Endothelial cell of umbilical vein (primary cell): ENCODE data around the gene TOE1. TPM values are rescaled to one million over a fixed set of nuclear protein-coding genes. Genes with fewer than 3 reads are reported as not detected.

Source experiments
- BruUV-seq: library from RNA; stranded (reverse); fragments of 400-500 nt; replicated peaks from 2 replicates; lab custom pipeline; 2021; lab: Mats Ljungman, UMichigan
- CTCF ChIA-PET: fragments of 300-600, 350-600 bp; sonication (Branson Sonifier 250); formaldehyde crosslinking; loops from one replicate; lab custom pipeline; 2021; ENCODE audit warnings: antibody characterized with exemption, inconsistent platforms; lab: Charles Lee
- POLR2A ChIA-PET: fragments of 300-600, 350-600 bp; sonication (Branson Sonifier 250); formaldehyde crosslinking; loops from one replicate; lab custom pipeline; 2021; ENCODE audit warnings: antibody characterized with exemption, inconsistent platforms; lab: Charles Lee
- DNase-seq: peaks from one replicate; pipeline ENCODE4 v3.0.0-alpha.2; 2011; ENCODE audit warnings: low read depth, low spot score
- FAIRE-seq: peaks from 2 replicates; lab custom pipeline; 2011; peaks lifted over from hg19 to GRCh38; lab: Jason Lieb, UNC
- H2AFZ ChIP-seq: 2 replicates; pipeline ENCODE4 v1.6.0; 2012; ENCODE audit warnings: low read depth, low read length, control low read depth, inconsistent platforms
- H3K27ac ChIP-seq: 2 replicates; pipeline ENCODE4 v1.5.1; 2011; ENCODE audit warnings: low read depth, mild to moderate bottlenecking, control low read depth, low read length, moderate library complexity; ENCODE audit not compliant: insufficient read depth
- H3K27me3 ChIP-seq, 2 experiments: 2 replicates each; pipeline versions ENCODE4 v1.6.0 to v1.6.1; 2011; ENCODE audit warnings: low read length in 2 of 2, mixed read lengths in 1 of 2; ENCODE audit not compliant: control insufficient read depth in 2 of 2, insufficient read depth in 2 of 2
- H3K36me3 ChIP-seq, 2 experiments: 2 replicates in 1 of 2; 3 replicates in 1 of 2; pipeline ENCODE4 v1.5.1; 2011; ENCODE audit warnings: low read length in 2 of 2, mild to moderate bottlenecking in 1 of 2, moderate library complexity in 1 of 2; ENCODE audit not compliant: control insufficient read depth in 2 of 2, insufficient read depth in 2 of 2; ENCODE audit errors: extremely low read depth in 1 of 2
- H3K4me1 ChIP-seq: 3 replicates; pipeline ENCODE4 v1.5.1; 2011; ENCODE audit warnings: mild to moderate bottlenecking, low read length; ENCODE audit not compliant: control insufficient read depth, insufficient read depth; ENCODE audit errors: extremely low read depth
- H3K4me2 ChIP-seq: 2 replicates; pipeline ENCODE4 v1.6.1; 2011; ENCODE audit warnings: low read length, control low read depth, mixed read lengths; ENCODE audit not compliant: insufficient read depth
- H3K4me3 ChIP-seq, 3 experiments: fragments of 200-600 bp in 1 of 3; sonication (generic), shearing (Covaris generic) in 1 of 3; replicated peaks in 1 of 3; 2 replicates each; pipeline ENCODE4 v1.5.1; 2011 to 2016; ENCODE audit warnings: control low read depth in 3 of 3, low read length in 3 of 3, mild to moderate bottlenecking in 2 of 3, inconsistent platforms in 1 of 3, low read depth in 1 of 3, moderate library complexity in 1 of 3; ENCODE audit not compliant: insufficient read depth in 1 of 3
- H3K79me2 ChIP-seq: 2 replicates; pipeline ENCODE4 v1.6.0; 2012; ENCODE audit warnings: low read length, inconsistent platforms; ENCODE audit not compliant: control insufficient read depth, insufficient read depth
- H3K9ac ChIP-seq: replicated peaks from 2 replicates; pipeline ENCODE3; 2011; ENCODE audit warnings: low read length, control low read depth; ENCODE audit not compliant: insufficient read depth; ENCODE audit errors: extremely low read depth
- H3K9me1 ChIP-seq: replicated peaks from 3 replicates; pipeline ENCODE4 v1.6.0; 2011; ENCODE audit warnings: mild to moderate bottlenecking, low read length; ENCODE audit not compliant: control insufficient read depth, insufficient read depth; ENCODE audit errors: extremely low read depth
- H3K9me3 ChIP-seq: replicated peaks from 2 replicates; pipeline ENCODE4 v1.5.1; 2012; ENCODE audit warnings: low read length, inconsistent platforms; ENCODE audit not compliant: control insufficient read depth, insufficient read depth
- H4K20me1 ChIP-seq: replicated peaks from 2 replicates; pipeline ENCODE3; 2011; ENCODE audit warnings: mild to moderate bottlenecking, low read length; ENCODE audit not compliant: control insufficient read depth, insufficient read depth; ENCODE audit errors: extremely low read depth
- CTCF ChIP-seq, 2 donors: IDR thresholded peaks; 1 replicate in 1 of 2; 2 replicates in 1 of 2; pipeline ENCODE4 v1.5.1; 2011; ENCODE audit warnings: low read length in 2 of 2, mild to moderate bottlenecking in 2 of 2, moderate library complexity in 2 of 2, control low read depth in 1 of 2, inconsistent platforms in 1 of 2, low read depth in 1 of 2; ENCODE audit not compliant: insufficient read depth in 1 of 2; ENCODE audit errors: extremely low read depth in 1 of 2
- EZH2 ChIP-seq: IDR thresholded peaks from 2 replicates; pipeline ENCODE4 v1.6.1; 2012; ENCODE audit warnings: borderline replicate concordance, low read depth, mild to moderate bottlenecking, moderate library complexity, low read length, inconsistent platforms; ENCODE audit not compliant: severe bottlenecking
- FOS ChIP-seq: IDR thresholded peaks from 2 replicates; pipeline ENCODE4 v1.6.1; 2011; ENCODE audit warnings: mild to moderate bottlenecking, low read length, moderate library complexity, borderline replicate concordance; ENCODE audit not compliant: insufficient read depth
- GATA2 ChIP-seq: IDR thresholded peaks from 2 replicates; pipeline ENCODE4 v1.7.0; 2011; ENCODE audit warnings: low read depth, mild to moderate bottlenecking, moderate library complexity, mixed read lengths, low read length; ENCODE audit not compliant: insufficient read length, insufficient read depth
- JUN ChIP-seq: IDR thresholded peaks from 2 replicates; pipeline ENCODE4 v1.6.1; 2011; ENCODE audit warnings: borderline replicate concordance, low read depth; ENCODE audit not compliant: insufficient read length, insufficient read depth
- MYC ChIP-seq: IDR thresholded peaks from one replicate; pipeline ENCODE4 v1.6.1; 2011; ENCODE audit warnings: mild to moderate bottlenecking, low read depth, low read length
- POLR2A ChIP-seq: IDR thresholded peaks from 2 replicates; pipeline ENCODE4 v1.6.1; 2012; ENCODE audit warnings: low read depth, mild to moderate bottlenecking, control low read depth, low read length
- POLR2AphosphoS5 ChIP-seq: IDR thresholded peaks from 2 replicates; pipeline ENCODE4 v1.6.1; 2012; ENCODE audit warnings: low read depth, mild to moderate bottlenecking, control low read depth, low read length, moderate library complexity; ENCODE audit not compliant: insufficient read depth
- dilution Hi-C: fragments of 300-500 bp; cut with MboI; formaldehyde crosslinking; loops from one replicate; pipeline ENCODE4 v1.15.0; 2019; ENCODE audit warnings: low sequenced_read_pairs; ENCODE audit not compliant: extremely low pct_ligation_motif_present
- intact Hi-C: fragments of 100-400 bp; cut with micrococcal nuclease; formaldehyde crosslinking; loops from one replicate; pipeline ENCODE4 v1.10.0; 2022
- polyA plus RNA-seq, 4 experiments: library from polyadenylated mRNA; depleted of rRNA in 3 of 4; stranded (reverse) in 3 of 4; unstranded in 1 of 4; fragments of >200 nt; gene quantifications; 2 replicates each; pipeline versions ENCODE4 v1.2.1 to v1.2.3, GENCODE V29; 2011 to 2012; ENCODE audit warnings: missing spikeins in 1 of 4
- total RNA-seq: library from RNA; stranded (reverse); gene quantifications from 2 replicates; pipeline ENCODE4 v1.2.3, GENCODE V29; 2021
- TF ChIP-seq, protein P1 (sequence below): IDR thresholded peaks from 2 replicates; pipeline ENCODE4 v1.6.1; 2011; ENCODE audit not compliant: insufficient read depth, insufficient read length

Gene TOE1
- total and polyA plus RNA-seq, 2 donors (not counting 3 experiments of a cell fraction or from before 2014, with no cell fraction given): 16.3 to 24.9 TPM

DNA sequence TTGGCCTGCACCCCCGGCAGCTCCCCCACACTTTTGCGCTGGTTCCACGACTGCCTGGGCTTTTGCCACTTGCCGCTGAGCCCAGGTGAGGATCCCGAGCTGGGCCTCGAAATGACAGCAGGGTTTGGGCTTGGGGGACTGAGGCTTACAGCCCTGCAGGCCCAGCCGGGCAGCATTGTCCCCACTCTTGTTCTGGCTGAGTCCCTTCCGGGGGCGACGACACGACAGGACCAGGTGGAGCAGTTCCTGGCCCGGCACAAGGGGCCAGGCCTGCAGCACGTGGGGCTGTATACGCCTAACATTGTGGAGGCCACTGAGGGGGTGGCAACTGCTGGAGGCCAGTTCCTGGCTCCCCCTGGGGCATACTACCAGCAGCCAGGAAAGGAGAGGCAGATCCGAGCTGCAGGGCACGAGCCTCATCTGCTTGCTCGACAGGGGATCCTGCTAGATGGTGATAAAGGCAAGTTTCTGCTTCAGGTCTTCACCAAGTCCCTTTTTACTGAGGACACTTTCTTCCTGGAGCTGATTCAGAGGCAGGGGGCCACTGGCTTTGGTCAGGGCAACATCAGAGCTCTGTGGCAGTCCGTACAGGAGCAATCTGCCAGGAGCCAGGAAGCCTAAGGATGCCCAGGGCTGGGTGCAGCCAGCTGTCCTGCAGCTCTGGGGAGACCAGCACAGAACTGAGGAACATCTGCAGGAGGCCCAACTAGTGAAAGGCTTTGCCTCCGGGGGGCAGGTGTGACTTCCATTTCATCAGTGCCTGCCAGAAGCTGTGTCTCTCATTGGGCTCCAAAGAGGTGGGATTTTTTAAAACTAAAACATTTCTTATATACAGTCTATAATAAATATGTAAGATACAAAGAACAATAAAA lies 12.1 kb upstream of the TOE1 start:
- H4K20me1 ChIP-seq: no peaks in the 10 kb centered on the region
- H3K27ac ChIP-seq: no peak overlapping the region
- peak overlapping the region; percentile 72 for H3K4me2 ChIP-seq
- BruUV-seq: no TSS peak
- peaks cover 7% of the 10 kb centered on the region for H3K79me2 ChIP-seq
- H3K27me3 ChIP-seq: no peaks in the 10 kb centered on the region
- intact Hi-C loops: loop anchor here (1.0 kb wide), 1 partner anchor 12 kb away; the partner anchor contains the start of genes MUTYH and TOE1
- H3K9me3 ChIP-seq: no peaks in the 10 kb centered on the region
- no peaks in the 10 kb centered on the region for H3K9me1 ChIP-seq
- ChIA-PET CTCF (interaction anchor here (0.9 to 3.7 kb wide), 6 partner anchors 12 to 310 kb away, joined by 3 to 14 read pairs (median 5); partner anchors contain the start of genes MUTYH and TOE1), POLR2A (interaction anchor here (2.3 to 3.5 kb wide), 2 partner anchors 12 to 316 kb away, joined by 6 to 18 read pairs; partner anchors contain the start of genes MUTYH, TOE1 and UROD)
- dilution Hi-C loops: no loop called here
- DNase-seq (no peak), FAIRE-seq (no peak)
- H3K4me1 ChIP-seq: peaks cover 18% of the 10 kb centered on the region
- peak overlapping the region in 1 of 3 experiments; percentile 18 for H3K4me3 ChIP-seq
- no peak for TF ChIP-seq FOS
- no peak for TF ChIP-seq JUN
- TF ChIP-seq POLR2A: no peak
- TF ChIP-seq GATA2: no peak
- TF ChIP-seq CTCF (IDR thresholded peaks at IDR 0.05; ENCODE audit: extremely low read depth in 1 of 2, insufficient read depth in 1 of 2, low read depth in 1 of 2, low read length in 2 of 2): no peak
- TF ChIP-seq MYC: no peak
- no peak for TF ChIP-seq POLR2AphosphoS5
- TF ChIP-seq, protein P1, sequence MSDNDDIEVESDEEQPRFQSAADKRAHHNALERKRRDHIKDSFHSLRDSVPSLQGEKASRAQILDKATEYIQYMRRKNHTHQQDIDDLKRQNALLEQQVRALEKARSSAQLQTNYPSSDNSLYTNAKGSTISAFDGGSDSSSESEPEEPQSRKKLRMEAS: no peak
- TF ChIP-seq EZH2: no peak
- H3K9ac ChIP-seq: peak overlapping the region; percentile 53
- peak overlapping the region; percentile 95 for H2AFZ ChIP-seq
- no peaks in the 10 kb centered on the region for H3K36me3 ChIP-seq
